IMR-90 (cell line): Measurements from ENCODE around the gene EIF3L. TPM values are rescaled to one million over a fixed set of nuclear protein-coding genes. Genes with fewer than 3 reads are reported as not detected.

Source experiments
- ATAC-seq: fragments of 200-7000 bp; cut with Tn5 transposase; 2 replicates; pipeline ENCODE4 v1.9.1; 2020; ENCODE audit warnings: low read depth, mild to moderate bottlenecking, moderate library complexity
- BruUV-seq: library from RNA; stranded (reverse); fragments of 400-500 nt; replicated peaks from 2 replicates; lab custom pipeline; 2021; lab: Mats Ljungman, UMichigan
- CTCF ChIA-PET: fragments of 300-600 bp; formaldehyde crosslinking; extraction: SDS; loops from one replicate; lab custom pipeline; 2021; ENCODE audit warnings: antibody characterized with exemption; lab: Yijun Ruan, JAX
- POLR2A ChIA-PET: fragments of 300-600 bp; sonication (Branson Sonifier 250); formaldehyde crosslinking; loops from one replicate; lab custom pipeline; 2022; ENCODE audit warnings: antibody characterized with exemption; ENCODE audit not compliant: unreplicated experiment; lab: Charles Lee
- DNase-seq: peaks from one replicate; pipeline ENCODE4 v3.0.0; 2013
- H2AFZ ChIP-seq: replicated peaks from 2 replicates; pipeline ENCODE3; 2013; ENCODE audit warnings: low read length, mild to moderate bottlenecking; ENCODE audit not compliant: poor library complexity
- H2AK5ac ChIP-seq: 2 replicates; pipeline ENCODE4 v1.6.1; 2013; ENCODE audit warnings: low read depth, low read length, inconsistent platforms
- H2AK9ac ChIP-seq: replicated peaks from 2 replicates; pipeline ENCODE3; 2013; ENCODE audit warnings: mild to moderate bottlenecking, low read depth, low read length, moderate library complexity; ENCODE audit not compliant: poor library complexity
- H2BK120ac ChIP-seq: 2 replicates; pipeline ENCODE4 v1.6.1; 2013; ENCODE audit warnings: low read depth, low read length, inconsistent platforms
- H2BK15ac ChIP-seq: 3 replicates; pipeline ENCODE4 v1.6.1; 2013; ENCODE audit warnings: low read depth, low read length, inconsistent platforms
- H2BK20ac ChIP-seq: 2 replicates; pipeline ENCODE4 v1.6.1; 2013; ENCODE audit warnings: low read depth, mild to moderate bottlenecking, inconsistent platforms, low read length, moderate library complexity
- H2BK5ac ChIP-seq: 2 replicates; pipeline ENCODE4 v1.6.1; 2013; ENCODE audit warnings: mild to moderate bottlenecking, low read depth, low read length, inconsistent platforms; ENCODE audit not compliant: poor library complexity, severe bottlenecking
- H3K14ac ChIP-seq: replicated peaks from 2 replicates; pipeline ENCODE4 v1.6.1; 2013; ENCODE audit warnings: low read depth, low read length, inconsistent platforms
- H3K18ac ChIP-seq: 2 replicates; pipeline ENCODE4 v1.6.1; 2013; ENCODE audit warnings: low read depth, low read length, control low read depth
- H3K23ac ChIP-seq: 2 replicates; pipeline ENCODE4 v1.6.1; 2013; ENCODE audit warnings: low read depth, low read length, inconsistent platforms
- H3K27ac ChIP-seq: 2 replicates; pipeline ENCODE4 v1.5.1; 2013; ENCODE audit warnings: mild to moderate bottlenecking, control low read depth, low read length; ENCODE audit not compliant: insufficient read depth
- H3K27me3 ChIP-seq: 2 replicates; pipeline ENCODE4 v1.6.1; 2013; ENCODE audit warnings: low read length; ENCODE audit not compliant: control insufficient read depth, insufficient read depth
- H3K36me3 ChIP-seq: 2 replicates; pipeline ENCODE4 v1.6.1; 2013; ENCODE audit warnings: low read length, mixed read lengths; ENCODE audit not compliant: control insufficient read depth, insufficient read depth
- H3K4ac ChIP-seq: 2 replicates; pipeline ENCODE4 v1.6.1; 2013; ENCODE audit warnings: low read depth, low read length, inconsistent platforms
- H3K4me1 ChIP-seq: 2 replicates; pipeline ENCODE4 v1.6.1; 2013; ENCODE audit warnings: low read length, mixed read lengths; ENCODE audit not compliant: control insufficient read depth, insufficient read depth
- H3K4me2 ChIP-seq: 2 replicates; pipeline ENCODE4 v1.6.1; 2013; ENCODE audit warnings: low read depth, mild to moderate bottlenecking, control low read depth, low read length, moderate library complexity
- H3K4me3 ChIP-seq: 2 replicates; pipeline ENCODE4 v1.5.1; 2013; ENCODE audit warnings: low read depth, mild to moderate bottlenecking, control low read depth, low read length, moderate library complexity; ENCODE audit not compliant: insufficient read depth
- H3K56ac ChIP-seq: 2 replicates; pipeline ENCODE4 v1.6.1; 2013; ENCODE audit warnings: low read length, inconsistent platforms; ENCODE audit not compliant: insufficient read depth; ENCODE audit errors: extremely low read depth
- H3K79me1 ChIP-seq, 2 experiments: 2 replicates each; pipeline ENCODE4 v1.6.1; 2013; ENCODE audit warnings: low read length in 2 of 2, inconsistent platforms in 1 of 2, low read depth in 1 of 2
- H3K9ac ChIP-seq: 2 replicates; pipeline ENCODE4 v1.6.1; 2013; ENCODE audit warnings: low read depth, low read length, control low read depth
- H3K9me1 ChIP-seq: 2 replicates; pipeline ENCODE4 v1.6.1; 2013; ENCODE audit warnings: low read length, inconsistent platforms; ENCODE audit not compliant: insufficient read depth
- H3K9me3 ChIP-seq: 2 replicates; pipeline ENCODE4 v1.6.1; 2013; ENCODE audit warnings: low read length; ENCODE audit not compliant: control insufficient read depth, insufficient read depth
- H4K20me1 ChIP-seq: 2 replicates; pipeline ENCODE4 v1.6.1; 2013; ENCODE audit warnings: low read length, inconsistent platforms; ENCODE audit not compliant: insufficient read depth
- H4K5ac ChIP-seq: 2 replicates; pipeline ENCODE4 v1.6.1; 2013; ENCODE audit warnings: mild to moderate bottlenecking, low read depth, low read length, control low read depth
- H4K8ac ChIP-seq, 2 experiments: 2 replicates each; pipeline ENCODE4 v1.6.1; 2013; ENCODE audit warnings: low read depth in 2 of 2, low read length in 2 of 2, control low read depth in 1 of 2, inconsistent platforms in 1 of 2
- H4K91ac ChIP-seq: 2 replicates; pipeline ENCODE4 v1.6.1; 2013; ENCODE audit warnings: low read depth, low read length, inconsistent platforms; ENCODE audit not compliant: insufficient read depth
- BHLHE40 ChIP-seq: fragments of 150-350 bp; IDR thresholded peaks from 2 replicates; pipeline ENCODE4 v1.6.1; 2016; ENCODE audit warnings: mild to moderate bottlenecking, low read depth, low read length
- CHD1 ChIP-seq: IDR thresholded peaks from 2 replicates; pipeline ENCODE4 v1.6.1; 2012; ENCODE audit warnings: low read depth, low read length, improper control_type of control experiment
- ELK1 ChIP-seq: fragments of 150-350 bp; IDR thresholded peaks from 2 replicates; pipeline ENCODE4 v1.6.1; 2016; ENCODE audit warnings: low read depth, mild to moderate bottlenecking, low read length, moderate library complexity, borderline replicate concordance
- MAZ ChIP-seq: IDR thresholded peaks from 2 replicates; pipeline ENCODE4 v1.6.1; 2012; ENCODE audit warnings: low read depth, mild to moderate bottlenecking, low read length, improper control_type of control experiment, moderate library complexity, borderline replicate concordance
- MXI1 ChIP-seq: IDR thresholded peaks from 2 replicates; pipeline ENCODE4 v1.6.1; 2012; ENCODE audit warnings: low read depth, mild to moderate bottlenecking, low read length, moderate library complexity, borderline replicate concordance
- RAD21 ChIP-seq: IDR thresholded peaks from 2 replicates; pipeline ENCODE4 v1.6.1; 2012; ENCODE audit warnings: low read length, improper control_type of control experiment
- RCOR1 ChIP-seq: IDR thresholded peaks from 2 replicates; pipeline ENCODE4 v1.6.1; 2012; ENCODE audit warnings: mild to moderate bottlenecking, low read length, improper control_type of control experiment; ENCODE audit not compliant: insufficient replicate concordance
- RFX5 ChIP-seq: IDR thresholded peaks from 2 replicates; pipeline ENCODE4 v1.8.0; 2012; ENCODE audit warnings: low read depth, mild to moderate bottlenecking, low read length, moderate library complexity
- SMC3 ChIP-seq: fragments of 150-350 bp; IDR thresholded peaks from 2 replicates; pipeline ENCODE4 v1.6.1; 2016; ENCODE audit warnings: low read depth, mild to moderate bottlenecking, antibody characterized with exemption, low read length, moderate library complexity
- USF2 ChIP-seq: fragments of 150-350 bp; IDR thresholded peaks from 2 replicates; pipeline ENCODE4 v1.6.1; 2017; ENCODE audit warnings: mild to moderate bottlenecking, antibody characterized with exemption, low read length, low read depth
- WGBS, 2 experiments: methylation state at CpG; one replicate each; pipeline versions ENCODE4 v1.1.5 to v1.1.7; 2013; ENCODE audit warnings: missing lambda C conversion rate in 2 of 2; ENCODE audit not compliant: insufficient read length in 1 of 2; ENCODE audit errors: extremely low coverage in 2 of 2; 5-methylcytosine and 5-hydroxymethylcytosine counted together
- dilution Hi-C: fragments of 300-500 bp; cut with HindIII; formaldehyde crosslinking; loops from one replicate; pipeline ENCODE4 v1.14.3; 2018; ENCODE audit warnings: low sequenced_read_pairs; ENCODE audit not compliant: unreplicated experiment
- in situ Hi-C: fragments of 300-500 bp; cut with MboI; formaldehyde crosslinking; loops from 3 replicates; pipeline ENCODE4 v1.14.3; 2019; ENCODE audit warnings: low sequenced_read_pairs, inconsistent platforms, mixed read lengths
- intact Hi-C: fragments of 100-400 bp; cut with micrococcal nuclease; formaldehyde crosslinking; loops from 2 replicates; pipeline ENCODE4 v1.10.0; 2022
- polyA plus RNA-seq, 3 experiments: library from polyadenylated mRNA; depleted of rRNA; stranded (reverse); fragments of >200 nt; gene quantifications; 2 replicates each; pipeline ENCODE4 v1.2.3, GENCODE V29; 2012; ENCODE audit warnings: low replicate concordance in 1 of 3
- total RNA-seq: library from RNA; depleted of rRNA; stranded (reverse); fragments of >200 nt; gene quantifications from 2 replicates; pipeline ENCODE4 v1.2.3, GENCODE V29; 2012

EIF3L gene
- total and polyA plus RNA-seq, 2 of the 4 experiments (the other 2 are of a cell fraction): 391 to 593 TPM

GRCh38 chr22:37926358-37926757 lies 77.1 kb downstream of the EIF3L start:
- TF ChIP-seq BHLHE40: no peak
- no peak for TF ChIP-seq MXI1
- no peak for TF ChIP-seq ELK1
- no peak for TF ChIP-seq RCOR1
- TF ChIP-seq RAD21: no peak
- no peak for TF ChIP-seq CHD1
- no peak for TF ChIP-seq USF2
- no peak for TF ChIP-seq RFX5
- TF ChIP-seq SMC3: no peak
- TF ChIP-seq MAZ: no peak

More at GRCh38 chr22:37926358-37926757, 77.1 kb downstream of the EIF3L start:
- BruUV-seq: no TSS peak
- peaks cover 3% of the 10 kb centered on the region; the same call in 1 of the 2 replicates for H3K4me1 ChIP-seq
- no peak overlapping the region for H3K27ac ChIP-seq
- peaks cover 20% of the 10 kb centered on the region for H4K20me1 ChIP-seq
- in situ Hi-C loops (no loop called here), dilution Hi-C loops (no loop called here), intact Hi-C loops (no loop called here)
- no peak overlapping the region for H3K56ac ChIP-seq
- peaks cover 0 to 35% of the 10 kb centered on the region in 2 experiments; a peak in 3 of 4 replicates for H3K79me1 ChIP-seq
- H2AK5ac ChIP-seq: no peak overlapping the region
- DNase-seq: no peak
- H2AFZ ChIP-seq: no peak overlapping the region
- H3K4me3 ChIP-seq: no peak overlapping the region
- no peak overlapping the region for H3K18ac ChIP-seq
- no peak overlapping the region for H2BK20ac ChIP-seq
- no peak overlapping the region for H3K4ac ChIP-seq
- H3K9me3 ChIP-seq: no peaks in the 10 kb centered on the region
- no peak overlapping the region for H2AK9ac ChIP-seq
- H2BK120ac ChIP-seq: no peak overlapping the region
- H3K27me3 ChIP-seq: no peaks in the 10 kb centered on the region
- ATAC-seq: no peak
- no peaks in the 10 kb centered on the region for H3K9me1 ChIP-seq
- no peak overlapping the region for H3K4me2 ChIP-seq
- no peak overlapping the region for H4K91ac ChIP-seq
- no peak overlapping the region for H3K14ac ChIP-seq
- H2BK5ac ChIP-seq: no peak overlapping the region
- ChIA-PET CTCF (no interaction called here), POLR2A (no interaction called here)
- H2BK15ac ChIP-seq: no peak overlapping the region
- peaks cover 55% of the 10 kb centered on the region for H3K36me3 ChIP-seq
- no peak overlapping the region for H4K5ac ChIP-seq
- no peak overlapping the region for H3K23ac ChIP-seq
- H4K8ac ChIP-seq: no peak overlapping the region
- H3K9ac ChIP-seq: no peak overlapping the region
- 98% methylated on average over 4 of the region's 7 CpGs; no CpG with 5 or more reads in 1 of the 2 experiments for WGBS, 2 experiments
